C4-2B (cell line): ENCODE measurements around the gene PRKCH.
A peak's percentile ranks its signal among the peaks of the same experiment; 100 is the strongest.

ENCODE experiments used
- H3K27ac ChIP-seq: fragments of 450-650 bp; 2 replicates; pipeline ENCODE4 v1.5.1; 2017
- ZFX ChIP-seq: fragments of 450-650 bp; IDR thresholded peaks from 2 replicates; pipeline ENCODE4 v1.6.1; 2017
- TF ChIP-seq, protein P1 (sequence below): fragments of 450-650 bp; conservative IDR thresholded peaks from 2 replicates; pipeline ENCODE4 v1.5.1; 2017; ENCODE audit warnings: mild to moderate bottlenecking

Gene PRKCH

DNA sequence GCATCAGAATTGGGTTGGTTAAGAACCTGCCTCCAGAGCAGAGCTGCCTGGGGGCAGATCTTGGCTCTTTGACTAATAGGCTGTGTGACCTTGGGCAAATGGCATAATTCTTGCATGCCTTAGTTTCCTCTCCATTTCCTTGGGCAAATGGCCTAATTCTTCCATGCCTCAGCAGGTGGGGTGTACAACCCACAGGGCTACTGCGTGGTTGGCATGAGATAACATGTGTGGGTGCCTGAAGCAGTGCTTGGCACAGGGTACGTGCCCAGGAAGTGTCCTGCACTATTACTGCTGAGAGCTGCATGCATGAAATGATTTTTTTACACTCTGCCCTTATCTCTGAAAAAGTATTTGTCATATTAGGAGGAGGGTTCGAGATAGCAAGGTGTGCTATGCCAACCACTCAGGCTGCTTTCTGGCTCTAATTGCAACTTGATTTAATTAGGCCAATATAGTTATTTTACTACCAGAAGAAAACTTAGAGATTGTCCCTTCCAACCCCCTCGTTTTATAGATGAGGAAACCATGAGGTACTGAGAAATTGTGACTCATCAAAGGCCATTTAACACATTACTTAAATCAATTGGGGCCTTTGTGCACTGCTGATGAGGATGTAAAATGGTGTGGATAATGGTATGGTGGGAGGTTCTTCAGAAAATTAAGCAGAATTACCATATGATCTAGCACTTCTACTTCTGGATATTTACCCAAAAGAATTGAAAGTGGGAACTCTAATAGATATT, 212.3 kb downstream of the PRKCH start:
- TF ChIP-seq ZFX, result no peak
- TF ChIP-seq, protein P1, sequence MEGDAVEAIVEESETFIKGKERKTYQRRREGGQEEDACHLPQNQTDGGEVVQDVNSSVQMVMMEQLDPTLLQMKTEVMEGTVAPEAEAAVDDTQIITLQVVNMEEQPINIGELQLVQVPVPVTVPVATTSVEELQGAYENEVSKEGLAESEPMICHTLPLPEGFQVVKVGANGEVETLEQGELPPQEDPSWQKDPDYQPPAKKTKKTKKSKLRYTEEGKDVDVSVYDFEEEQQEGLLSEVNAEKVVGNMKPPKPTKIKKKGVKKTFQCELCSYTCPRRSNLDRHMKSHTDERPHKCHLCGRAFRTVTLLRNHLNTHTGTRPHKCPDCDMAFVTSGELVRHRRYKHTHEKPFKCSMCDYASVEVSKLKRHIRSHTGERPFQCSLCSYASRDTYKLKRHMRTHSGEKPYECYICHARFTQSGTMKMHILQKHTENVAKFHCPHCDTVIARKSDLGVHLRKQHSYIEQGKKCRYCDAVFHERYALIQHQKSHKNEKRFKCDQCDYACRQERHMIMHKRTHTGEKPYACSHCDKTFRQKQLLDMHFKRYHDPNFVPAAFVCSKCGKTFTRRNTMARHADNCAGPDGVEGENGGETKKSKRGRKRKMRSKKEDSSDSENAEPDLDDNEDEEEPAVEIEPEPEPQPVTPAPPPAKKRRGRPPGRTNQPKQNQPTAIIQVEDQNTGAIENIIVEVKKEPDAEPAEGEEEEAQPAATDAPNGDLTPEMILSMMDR, result no peak
- peak overlapping the region; percentile 49 for H3K27ac ChIP-seq

DNA sequence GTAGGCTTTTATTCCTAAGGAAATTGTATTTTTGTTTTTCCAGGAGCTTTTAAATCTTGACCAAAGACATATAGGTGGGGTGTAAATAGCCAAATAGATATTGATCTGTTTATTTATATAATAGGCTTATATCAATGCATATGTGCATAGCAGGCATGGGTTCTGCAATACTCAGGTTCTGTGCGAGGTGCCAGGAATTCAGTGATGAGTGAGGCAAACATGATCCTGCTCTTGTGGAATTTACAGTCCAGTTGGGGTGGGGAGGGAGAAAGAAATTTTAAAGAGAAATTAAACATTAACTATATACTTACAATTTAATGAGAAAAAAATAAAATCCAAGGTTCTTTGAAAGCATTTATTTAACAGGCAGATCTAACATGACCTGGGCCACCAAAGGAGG, 213.7 kb downstream of the PRKCH start:
- no peak overlapping the region for H3K27ac ChIP-seq
- TF ChIP-seq ZFX, result no peak
- TF ChIP-seq, protein P1, result no peak

DNA sequence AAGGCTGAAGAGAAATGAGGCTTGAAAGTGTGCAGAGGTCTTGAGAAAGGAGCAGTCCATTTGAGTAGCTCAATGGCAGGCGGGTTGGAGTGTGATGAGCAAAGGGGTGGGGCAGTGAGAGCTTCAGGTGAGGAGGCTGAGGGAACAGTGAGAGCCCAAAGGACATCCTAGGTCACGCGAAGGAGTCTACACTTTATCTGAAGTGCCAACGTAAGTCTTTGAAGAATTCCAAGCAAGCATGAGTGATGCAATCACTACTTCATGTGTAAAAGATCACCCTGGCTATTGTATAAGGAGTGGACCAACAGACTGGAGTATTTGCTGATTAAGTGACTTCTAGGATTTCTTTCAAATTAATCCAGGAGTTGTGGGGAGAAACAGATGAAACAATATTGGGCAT, 214.1 kb downstream of the PRKCH start:
- H3K27ac ChIP-seq, result no peak overlapping the region
- TF ChIP-seq, protein P1, result no peak
- no peak for TF ChIP-seq ZFX

DNA sequence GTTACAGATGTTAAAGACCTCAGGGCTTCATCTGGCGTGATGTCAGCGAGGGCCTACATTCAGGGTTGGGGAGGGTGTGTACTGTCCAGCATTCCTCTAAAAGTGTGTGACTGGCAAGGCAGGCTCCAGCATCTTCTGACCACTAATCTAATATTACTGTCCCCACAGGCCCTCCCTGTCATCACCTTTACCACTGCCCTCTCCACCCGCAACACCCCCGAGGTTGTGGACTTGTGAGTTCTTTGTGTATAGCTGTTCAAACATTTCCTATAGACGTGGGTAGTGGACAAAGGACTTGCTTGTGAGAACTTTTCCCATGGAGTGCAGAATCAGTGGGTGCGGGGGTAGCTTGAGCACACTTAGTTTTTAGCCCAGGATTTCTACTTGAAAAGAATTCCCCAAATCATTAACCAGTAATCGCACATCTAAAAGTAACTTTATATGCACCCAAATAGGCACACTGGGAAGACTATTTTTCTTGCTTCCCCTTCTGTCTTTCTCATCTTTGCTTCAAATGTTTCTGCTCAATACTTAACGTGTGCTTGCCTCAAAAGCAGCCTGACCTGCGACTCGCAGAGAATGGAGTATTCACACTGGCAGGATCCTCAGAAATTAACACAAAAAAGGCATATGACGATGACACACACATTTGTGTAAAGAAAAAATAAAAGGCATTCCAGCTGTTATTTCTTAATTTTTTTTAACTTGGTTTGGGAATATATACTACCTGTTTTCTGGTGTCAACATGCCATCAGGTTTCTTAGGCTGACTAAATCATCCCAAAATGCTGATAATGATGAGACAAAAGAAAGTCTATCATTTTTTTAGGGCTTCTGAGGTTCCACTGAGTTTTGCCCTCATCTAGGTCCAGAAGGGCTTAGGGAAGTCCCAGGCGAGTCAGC, 215.5 kb downstream of the PRKCH start:
- peak overlapping the region; percentile 98 for H3K27ac ChIP-seq
- TF ChIP-seq, protein P1, result no peak
- TF ChIP-seq ZFX, result no peak

DNA sequence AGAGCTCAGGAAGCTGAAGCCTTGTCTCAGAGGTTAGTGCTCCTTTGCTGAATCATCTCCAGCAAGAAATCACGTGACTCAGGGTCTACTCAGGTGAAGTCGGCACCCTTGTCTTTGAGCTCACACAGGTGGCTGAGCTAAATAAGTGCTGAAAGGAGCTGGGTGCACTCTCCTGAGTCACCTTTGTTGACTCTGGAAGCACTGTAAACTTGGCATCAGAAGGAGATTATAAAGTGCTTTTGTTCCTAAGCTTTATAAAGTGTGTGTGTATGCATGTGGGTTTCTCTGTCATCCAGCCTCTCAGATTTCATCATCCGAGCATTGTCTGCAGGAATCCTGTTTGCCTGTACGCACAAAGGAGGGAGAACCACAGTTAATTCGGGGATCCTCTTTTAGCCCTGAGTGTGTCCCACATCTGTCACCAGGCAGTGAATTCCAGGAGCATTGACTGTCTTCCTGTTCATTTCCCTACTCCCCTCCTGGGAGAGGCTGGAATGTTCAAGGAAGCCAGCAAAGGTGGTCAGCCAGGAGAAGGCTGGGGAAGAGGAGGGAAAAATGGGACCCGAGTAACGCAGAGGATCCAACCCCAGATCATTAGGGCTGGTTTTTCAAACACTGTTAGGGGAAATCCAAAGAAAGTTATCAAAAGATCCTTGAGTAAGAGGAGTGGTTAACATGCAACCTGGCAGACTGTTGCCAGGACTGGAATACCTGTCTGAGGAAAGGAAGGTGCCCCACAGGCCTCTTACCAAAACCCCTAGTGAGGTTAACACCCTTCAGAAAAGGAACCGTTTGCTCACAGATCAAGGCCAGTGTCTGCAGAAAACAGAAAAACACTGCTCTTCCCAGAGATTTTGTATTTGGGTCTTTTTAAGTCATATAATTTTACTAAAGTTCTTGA, 216.4 kb downstream of the PRKCH start:
- no peak for TF ChIP-seq ZFX
- TF ChIP-seq, protein P1, result no peak
- H3K27ac ChIP-seq, result peak overlapping the region; percentile 98

DNA sequence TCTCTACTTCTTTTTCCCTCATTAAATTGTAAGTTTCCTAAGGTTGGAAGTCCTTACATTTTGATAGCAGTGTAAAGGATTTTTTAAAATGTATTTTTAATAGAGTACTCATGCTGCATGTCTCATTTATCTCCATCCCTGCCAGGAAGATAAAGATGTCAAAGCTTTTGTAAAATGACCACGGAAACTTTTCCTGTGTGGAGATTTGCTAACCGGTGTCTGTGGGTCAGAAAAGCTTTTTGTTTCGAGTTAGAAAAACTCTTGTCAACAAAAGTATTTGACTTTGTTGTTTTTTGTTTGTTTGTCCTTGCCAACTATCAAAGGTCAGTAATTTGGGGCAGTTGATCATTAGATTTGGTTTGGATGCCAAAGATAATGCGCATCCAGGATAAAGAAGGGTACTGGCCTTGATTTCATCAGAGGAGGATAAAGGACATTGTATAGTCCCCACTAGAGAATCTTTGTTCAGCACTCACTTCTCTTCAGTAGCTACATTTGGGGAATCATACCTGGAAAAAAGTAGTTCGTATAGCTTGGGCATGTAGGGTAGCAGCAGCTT, 217.2 kb downstream of the PRKCH start:
- H3K27ac ChIP-seq, result peak overlapping the region; percentile 98; the same call in 1 of the 2 replicates
- TF ChIP-seq ZFX, result no peak
- TF ChIP-seq, protein P1, result no peak
